GM19351 (cell line): ENCODE data around the gene MIB1.
A peak's percentile ranks its signal among the peaks of the same experiment; 100 is the strongest.

Source experiments
- ATAC-seq: cut with Tn5 transposase; IDR thresholded peaks from one replicate; pipeline ENCODE4 v1.9.1; 2021; ENCODE audit warnings: mild to moderate bottlenecking, moderate library complexity; ENCODE audit not compliant: unreplicated experiment

MIB1 gene

DNA sequence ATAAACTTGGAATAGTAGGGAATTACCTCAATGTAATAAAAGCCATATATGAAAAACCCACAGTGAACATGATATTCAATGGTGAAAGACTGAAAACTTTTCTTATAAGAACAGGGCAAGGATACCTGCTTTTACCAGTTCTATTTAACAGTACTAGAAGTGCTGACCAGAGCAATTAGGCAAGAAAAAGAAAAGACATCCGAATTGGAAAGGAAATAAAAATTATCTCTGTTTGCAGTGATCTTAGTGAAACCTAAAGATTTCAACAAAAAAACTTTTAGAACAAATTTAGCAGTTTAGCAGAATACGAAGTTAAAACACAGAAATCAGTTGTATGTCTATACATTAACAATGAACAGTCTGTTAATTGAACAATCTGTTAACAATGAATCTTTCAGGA, 69.1 kb downstream of the MIB1 start:
- ATAC-seq: no peak

DNA sequence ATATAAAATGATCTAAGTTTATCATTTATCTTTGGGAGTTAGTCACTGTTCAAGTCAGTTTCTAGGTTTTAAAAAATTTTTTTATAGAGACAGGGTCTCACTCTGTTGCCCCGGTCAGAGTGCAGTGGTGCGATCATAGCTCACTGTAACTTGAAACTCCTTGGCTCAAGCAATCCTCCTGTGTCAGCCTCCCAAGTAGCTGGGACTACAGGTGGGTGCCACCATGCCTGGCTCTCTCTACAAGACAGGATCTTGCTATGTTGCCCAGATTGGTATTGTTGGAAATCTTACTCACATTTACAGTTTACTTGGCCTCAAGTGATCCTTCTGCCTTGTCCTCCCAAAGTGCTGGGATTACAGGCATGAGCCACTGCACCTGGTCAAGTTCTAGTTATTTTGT, 74.5 kb downstream of the MIB1 start:
- no peak for ATAC-seq

GRCh38 chr18:21820033-21820810, 79.6 kb downstream of the MIB1 start:
- ATAC-seq: no peak

DNA sequence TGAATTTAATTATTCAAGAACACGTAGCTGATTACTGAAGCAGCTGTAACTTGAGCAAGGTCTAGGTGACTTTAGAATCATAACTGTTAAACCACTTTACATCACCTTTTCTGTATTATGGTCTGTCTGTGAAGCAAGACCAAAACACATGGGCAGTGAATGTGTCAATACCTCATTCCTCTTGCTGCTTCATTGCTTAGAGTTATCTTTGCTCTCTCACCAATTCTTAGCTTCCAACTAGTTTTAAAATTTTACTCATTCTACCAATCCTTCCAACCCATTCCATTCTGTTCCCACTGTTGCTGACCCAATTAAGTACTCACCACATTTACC, 80.2 kb downstream of the MIB1 start:
- ATAC-seq: no peak

GRCh38 chr18:21823848-21824247, 83.3 kb downstream of the MIB1 start:
- ATAC-seq: no peak

- no peak for ATAC-seq
Observed at GRCh38 chr18:21826196-21826595, 85.6 kb downstream of the MIB1 start.

DNA sequence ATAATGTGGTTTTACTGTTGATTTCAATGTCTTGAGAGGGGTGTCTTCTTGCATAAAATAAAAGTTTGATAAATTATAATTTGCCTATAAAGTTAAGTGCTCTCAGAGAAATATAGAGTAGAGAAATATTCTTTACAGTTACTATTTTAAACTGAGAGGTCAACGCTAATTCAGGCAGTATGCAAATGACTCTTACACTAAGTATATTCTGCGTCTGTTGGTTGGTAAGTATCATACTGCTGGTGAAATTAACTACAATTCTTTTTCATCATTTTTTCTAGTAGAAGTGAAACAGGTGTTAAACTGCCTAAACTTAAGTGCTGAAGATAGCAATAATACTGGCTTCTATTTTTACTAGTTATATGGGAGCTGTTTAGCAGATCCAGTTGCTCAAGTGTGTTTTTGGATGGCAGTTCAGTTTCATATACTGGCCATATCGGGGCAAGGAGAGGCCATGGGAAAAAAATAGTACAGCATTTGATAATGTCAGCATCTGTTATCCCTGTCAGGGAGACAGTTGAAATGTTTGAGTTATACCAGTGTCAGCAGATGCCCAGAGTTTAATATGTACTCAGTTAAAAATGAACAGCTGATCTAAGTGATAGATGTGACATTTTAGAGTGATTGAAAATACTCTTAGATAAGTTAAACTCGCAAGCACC, 86.2 kb downstream of the MIB1 start:
- ATAC-seq: peak; percentile 51

DNA sequence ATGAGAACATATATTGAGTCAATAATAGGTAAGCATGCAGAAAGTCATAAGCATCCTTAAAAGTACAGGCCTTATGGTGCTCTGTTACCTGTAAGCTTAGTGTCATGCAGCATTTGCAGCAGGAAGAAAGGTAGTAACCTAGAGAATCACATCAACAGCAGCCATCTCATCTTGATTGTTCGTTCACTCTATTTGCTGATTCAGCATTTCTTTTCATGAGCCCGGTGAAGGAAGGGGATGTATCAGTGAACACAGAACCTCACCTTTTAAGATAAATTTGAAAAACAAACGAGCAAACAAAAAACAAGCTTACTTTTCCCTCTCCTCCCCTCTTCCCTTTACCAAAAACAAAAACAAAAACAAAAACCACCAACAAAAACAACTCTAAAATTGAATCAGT, 89.9 kb downstream of the MIB1 start:
- ATAC-seq: no peak

GRCh38 chr18:21831413-21831831, 90.8 kb downstream of the MIB1 start:
- no peak for ATAC-seq

GRCh38 chr18:21833604-21834298, 93.2 kb downstream of the MIB1 start:
- no peak for ATAC-seq

DNA sequence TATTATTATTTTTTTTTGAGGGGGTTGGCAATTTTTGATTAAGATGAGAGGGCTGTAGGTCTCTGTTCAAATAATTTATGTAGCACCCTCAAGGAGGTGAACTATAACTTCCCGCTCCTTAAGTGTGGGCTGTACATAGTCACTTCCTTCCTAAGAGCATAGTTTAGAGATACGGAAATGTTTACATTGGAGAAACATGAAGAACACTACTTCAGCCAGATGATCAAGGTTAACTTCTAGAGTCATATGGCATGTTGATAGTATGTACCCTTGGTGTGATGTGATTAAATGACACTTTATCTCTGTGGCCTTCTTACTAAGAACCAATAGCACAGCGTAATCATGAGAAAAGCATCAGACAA, 93.7 kb downstream of the MIB1 start:
- ATAC-seq: no peak

DNA sequence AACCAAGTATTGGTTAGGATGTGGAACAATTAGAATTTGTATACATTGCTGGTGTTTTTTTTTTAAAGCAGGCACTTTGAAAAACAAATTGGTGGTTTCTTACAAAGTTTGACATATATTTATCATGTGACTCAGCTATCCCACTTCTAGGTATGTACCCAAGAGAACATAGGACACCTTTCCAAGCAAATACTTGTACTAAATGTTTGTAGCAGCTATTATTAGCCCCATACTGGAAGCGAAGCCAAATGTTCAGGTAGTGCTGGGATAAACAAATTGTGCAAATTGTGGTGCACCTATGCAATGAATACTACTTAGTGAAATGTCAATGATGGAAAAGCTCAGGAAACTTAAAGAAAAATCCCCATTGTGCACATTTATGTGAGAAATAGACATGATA, 101.0 kb downstream of the MIB1 start:
- no peak for ATAC-seq

DNA sequence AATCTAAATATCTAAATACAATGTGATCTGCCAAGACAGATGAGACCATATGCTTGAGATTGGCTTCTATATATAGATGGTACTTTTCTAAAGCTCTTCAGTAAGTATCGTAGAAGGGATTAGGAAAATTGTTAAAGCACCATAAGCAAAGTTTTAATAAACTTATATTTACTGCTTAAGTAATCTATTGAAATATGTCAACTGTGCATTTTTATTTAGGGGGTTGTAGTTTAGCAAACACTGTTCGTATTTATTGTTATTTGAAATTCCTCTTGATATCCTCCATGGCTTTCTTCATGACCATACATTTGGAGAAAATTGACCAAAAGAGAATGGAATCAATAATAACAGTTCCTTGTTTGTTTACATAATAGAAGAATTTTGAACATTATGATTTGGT, 102.7 kb downstream of the MIB1 start:
- ATAC-seq: no peak

GRCh38 chr18:21851327-21851961, 110.9 kb downstream of the MIB1 start:
- no peak for ATAC-seq

DNA sequence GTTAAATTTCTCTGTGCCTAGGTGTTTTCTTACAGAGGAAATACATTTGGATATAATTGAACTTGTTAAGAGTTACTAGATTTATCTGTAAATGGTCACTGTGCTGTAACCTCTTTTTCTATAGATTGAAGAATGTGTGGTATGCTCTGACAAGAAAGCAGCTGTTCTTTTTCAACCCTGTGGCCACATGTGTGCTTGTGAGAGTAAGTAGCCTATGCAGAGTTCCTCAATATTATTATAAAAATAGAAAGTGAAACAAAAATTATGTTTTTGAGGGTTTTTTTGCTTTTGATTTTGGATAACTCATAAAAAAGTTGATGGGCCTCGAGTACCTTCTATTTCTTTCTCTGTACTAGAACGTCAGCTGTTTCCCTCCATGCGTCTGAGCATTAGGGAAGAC, 112.4 kb downstream of the MIB1 start:
- ATAC-seq: peak; percentile 93

- peak; percentile 34 for ATAC-seq
Observed at GRCh38 chr18:21853775-21854552, 113.4 kb downstream of the MIB1 start.

- no peak for ATAC-seq
Observed at GRCh38 chr18:21855432-21855831, 114.8 kb downstream of the MIB1 start.

GRCh38 chr18:21857871-21858270, 117.3 kb downstream of the MIB1 start:
- ATAC-seq: peak; percentile 43

DNA sequence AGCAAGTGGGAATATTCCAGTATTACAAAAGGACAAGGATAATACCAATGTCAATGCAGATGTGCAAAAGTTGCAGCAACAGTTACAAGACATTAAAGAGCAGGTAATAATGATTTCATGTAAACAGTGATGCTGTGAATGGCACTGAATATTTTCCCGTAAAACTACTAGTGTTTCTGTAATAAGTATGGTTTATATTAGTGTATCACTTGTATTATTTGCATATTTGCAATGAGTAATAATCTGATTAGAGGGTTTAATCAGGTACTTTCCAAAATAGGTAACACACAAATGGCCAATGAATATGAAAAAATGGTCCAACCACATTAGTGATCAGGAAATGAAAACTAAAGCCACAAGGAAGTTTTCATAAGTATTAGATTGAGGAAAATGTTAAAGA, 118.0 kb downstream of the MIB1 start:
- ATAC-seq: no peak

GRCh38 chr18:21864386-21864785, 123.8 kb downstream of the MIB1 start:
- no peak for ATAC-seq

GRCh38 chr18:21865043-21865442, 124.5 kb downstream of the MIB1 start:
- ATAC-seq: no peak
